Islet of Langerhans (tissue), 1 donor: ENCODE results near the gene NME3.

Experiments used
- FAIRE-seq: peaks from one replicate; lab custom pipeline; 2011; peaks lifted over from hg19 to GRCh38; lab: Jason Lieb, UNC

Gene NME3

GRCh38 chr16:1779741-1780676, 8.7 kb upstream of the NME3 start:
- no peak for FAIRE-seq

GRCh38 chr16:1779234-1779701, 7.9 kb upstream of the NME3 start:
- FAIRE-seq: no peak

GRCh38 chr16:1778200-1779179, 7.1 kb upstream of the NME3 start:
- FAIRE-seq: no peak

- no peak for FAIRE-seq
Measured at GRCh38 chr16:1777375-1778199, 6.2 kb upstream of the NME3 start.

GRCh38 chr16:1776991-1777374, 5.6 kb upstream of the NME3 start:
- FAIRE-seq: no peak

GRCh38 chr16:1776672-1776955, 5.3 kb upstream of the NME3 start:
- no peak for FAIRE-seq

GRCh38 chr16:1775846-1776671, 4.7 kb upstream of the NME3 start:
- no peak for FAIRE-seq

- no peak for FAIRE-seq
Measured at GRCh38 chr16:1775006-1775845, 3.9 kb upstream of the NME3 start.

GRCh38 chr16:1774448-1774780, 3.1 kb upstream of the NME3 start:
- FAIRE-seq: no peak

- FAIRE-seq: no peak
Measured at GRCh38 chr16:1773703-1774447, 2.5 kb upstream of the NME3 start.

- no peak for FAIRE-seq
Measured at GRCh38 chr16:1772908-1773702, 1.8 kb upstream of the NME3 start, which contains the start of gene MRPS34. Gene MRPS34 (minus strand): TSS chr16:1773134. CDS start chr16:1773119, 15 bp downstream.

GRCh38 chr16:1772362-1772907, 1.1 kb upstream of the NME3 start, which contains the start of gene EME2:
Gene EME2 (plus strand): TSS chr16:1772810. CDS start chr16:1773228, 418 bp downstream.
- FAIRE-seq: no peak

GRCh38 chr16:1771864-1772361, 570 bp upstream of the NME3 start:
- FAIRE-seq: no peak

GRCh38 chr16:1770328-1771187, 785 bp downstream of the NME3 start:
- FAIRE-seq: no peak

- no peak for FAIRE-seq
Measured at GRCh38 chr16:1769402-1770300, 1.7 kb downstream of the NME3 start.

- no peak for FAIRE-seq
Measured at GRCh38 chr16:1768767-1769401, 2.5 kb downstream of the NME3 start.
